Stimulated activated CD4-positive, alpha-beta T cell treated with anti-CD3 and anti-CD28 coated beads, Interleukin-4, amount 100 ng/mL, for 4 hours (primary cell): ENCODE data around the gene RAPGEF1.

ENCODE experiments used
- DNase-seq, 2 experiments: peaks; one replicate each; pipeline ENCODE4 v3.0.0-alpha.2; 2020

The RAPGEF1 gene

GRCh38 chr9:131706608-131706970 is 33.3 kb downstream of the RAPGEF1 start:
- DNase-seq, result no peak

DNA sequence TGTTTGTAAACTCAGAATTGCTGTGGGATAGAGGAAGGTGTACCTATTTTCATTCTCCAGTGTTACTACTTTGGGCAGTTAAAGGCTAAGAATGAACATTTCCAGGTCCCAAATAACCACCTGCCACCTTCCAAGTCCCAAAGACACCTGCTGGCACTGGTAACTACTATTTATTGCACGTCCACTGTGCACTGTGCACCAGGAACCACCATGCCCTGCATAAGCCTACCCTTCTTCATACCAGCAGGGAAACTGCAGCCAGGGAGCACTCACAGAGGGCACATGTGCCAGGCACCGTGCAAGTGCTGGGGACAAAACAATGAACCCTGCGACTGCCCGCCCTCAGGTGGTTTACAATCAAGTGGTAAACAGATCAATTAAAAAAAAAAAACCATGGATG is 34.9 kb downstream of the RAPGEF1 start:
- DNase-seq, result no peak

DNA sequence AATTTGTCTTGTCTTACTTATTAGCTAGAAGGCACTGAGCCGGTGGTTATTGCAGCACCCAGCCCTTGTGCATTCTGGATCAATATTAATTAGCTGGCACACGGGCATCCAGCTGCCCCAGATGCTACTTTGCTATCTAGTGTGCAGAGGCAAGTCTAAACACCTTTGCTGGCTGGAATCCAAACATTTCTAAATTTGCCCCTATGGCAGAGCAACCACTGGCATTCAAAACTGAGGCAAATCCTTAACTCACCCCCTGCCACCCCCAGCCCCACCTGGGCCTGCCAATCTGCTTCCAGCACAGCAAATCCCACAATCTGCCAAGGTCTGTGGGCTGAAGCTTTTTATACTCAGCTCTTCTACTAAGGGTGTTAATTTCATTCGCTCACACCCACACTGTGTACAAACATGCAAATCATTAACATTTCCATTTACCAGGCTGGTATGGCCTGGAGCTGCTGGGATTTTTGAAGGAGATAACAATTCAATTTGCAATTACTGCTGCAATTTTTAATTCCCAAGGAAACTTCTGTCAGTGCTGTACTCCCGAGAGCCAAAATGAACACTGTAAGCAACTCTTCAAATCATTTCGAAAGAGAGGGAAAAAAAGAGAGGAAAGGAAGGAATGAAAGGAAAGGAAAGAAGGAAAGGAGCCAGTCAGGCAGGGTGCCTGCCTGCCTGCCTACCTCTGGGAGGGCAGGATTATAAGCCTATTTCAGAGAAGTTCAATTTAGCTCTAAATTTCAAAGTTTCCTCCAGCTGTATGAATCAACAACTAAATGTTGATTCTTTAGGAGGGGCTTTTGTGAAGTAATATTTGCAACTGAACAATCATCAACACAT is 35.5 kb downstream of the RAPGEF1 start:
- DNase-seq, result no peak

DNA sequence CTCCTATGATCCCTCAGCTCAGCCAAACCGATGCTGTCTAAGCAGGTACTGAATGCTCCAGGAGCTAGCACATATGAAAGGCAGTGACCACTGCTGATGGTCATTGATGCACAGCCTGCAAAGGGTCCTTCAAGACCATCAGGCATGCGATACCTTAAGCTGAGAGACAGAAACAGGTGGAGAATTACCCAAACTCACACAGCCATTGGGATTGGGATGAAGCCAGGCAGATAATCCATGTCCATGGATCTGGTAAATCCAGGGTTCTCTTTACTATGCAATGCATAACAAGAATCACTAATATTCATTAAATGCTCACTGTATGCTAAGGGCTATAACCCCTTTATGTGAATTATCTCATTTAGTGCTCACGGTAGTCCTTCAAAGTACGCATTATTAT is 36.2 kb downstream of the RAPGEF1 start:
- no peak for DNase-seq

- no peak for DNase-seq
These were observed 37.0 kb downstream of the RAPGEF1 start for GRCh38 chr9:131702911-131703310.

- no peak for DNase-seq
These were observed 38.0 kb downstream of the RAPGEF1 start for GRCh38 chr9:131701789-131702337.

- DNase-seq, result no peak
These were observed 38.5 kb downstream of the RAPGEF1 start for GRCh38 chr9:131701436-131701781.

DNA sequence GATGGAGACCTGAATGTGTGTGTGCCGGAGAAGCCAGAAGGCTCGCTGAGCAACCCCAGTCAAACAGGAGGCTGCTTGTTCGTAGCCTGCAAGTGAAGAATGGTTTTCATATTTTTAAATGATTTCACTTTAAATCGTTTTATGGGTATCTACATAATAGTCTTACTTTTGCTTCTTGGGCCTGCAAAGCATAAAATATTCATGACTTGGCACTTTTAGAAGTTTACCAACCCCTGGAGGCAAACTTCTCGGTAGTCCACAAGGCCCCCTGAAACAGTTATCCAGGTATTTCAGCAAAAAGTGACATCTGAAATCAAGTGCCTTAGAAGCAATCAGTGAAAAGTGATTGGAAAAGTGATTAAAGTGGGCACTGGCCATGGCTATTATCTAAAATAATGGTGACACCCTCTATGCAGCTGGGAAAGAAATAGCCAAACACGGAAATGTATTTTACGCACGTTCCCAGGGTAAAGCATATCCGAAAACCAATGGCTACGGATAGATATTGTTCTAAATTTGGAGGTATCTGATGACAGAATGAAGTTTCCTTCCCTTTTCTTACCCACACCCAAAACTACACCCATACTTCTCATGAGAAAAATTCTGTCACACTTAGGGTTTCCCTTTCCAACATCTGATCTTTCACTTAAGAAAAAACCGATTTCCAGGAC is 39.0 kb downstream of the RAPGEF1 start:
- DNase-seq, result no peak

DNA sequence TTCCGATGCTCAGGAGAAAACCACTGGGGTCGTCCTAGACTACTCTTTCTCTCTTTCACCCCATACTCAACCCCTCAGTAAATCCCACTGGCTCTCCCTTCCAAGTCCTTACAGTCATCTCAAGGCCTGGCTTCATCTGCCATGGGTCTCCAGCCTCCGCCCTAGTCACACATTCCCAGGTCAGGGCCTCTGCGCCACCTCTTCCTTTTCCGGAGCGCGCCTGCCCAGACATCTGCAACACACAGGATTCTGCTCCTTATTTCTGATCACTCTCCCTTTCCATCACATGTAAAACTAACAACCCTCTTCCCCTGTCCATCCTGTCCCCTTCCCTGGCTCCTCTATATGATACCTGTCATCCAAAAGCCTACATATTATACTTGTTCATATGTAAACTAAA is 39.8 kb downstream of the RAPGEF1 start:
- no peak for DNase-seq

- no peak for DNase-seq
These were observed 41.3 kb downstream of the RAPGEF1 start for GRCh38 chr9:131698618-131698985.

GRCh38 chr9:131697908-131698617 is 41.8 kb downstream of the RAPGEF1 start:
- DNase-seq, result no peak

- DNase-seq, result no peak
These were observed 42.8 kb downstream of the RAPGEF1 start for GRCh38 chr9:131697097-131697496.

- DNase-seq, result no peak
These were observed 43.9 kb downstream of the RAPGEF1 start for GRCh38 chr9:131695836-131696460.

GRCh38 chr9:131695366-131695765 is 44.5 kb downstream of the RAPGEF1 start:
- no peak for DNase-seq

GRCh38 chr9:131693651-131694597 is 46.0 kb downstream of the RAPGEF1 start:
- DNase-seq, result no peak

GRCh38 chr9:131692612-131693562 is 47.0 kb downstream of the RAPGEF1 start:
- no peak for DNase-seq

- no peak for DNase-seq
These were observed 47.8 kb downstream of the RAPGEF1 start for GRCh38 chr9:131691969-131692611.

- DNase-seq, result no peak
These were observed 48.8 kb downstream of the RAPGEF1 start for GRCh38 chr9:131690941-131691573.

GRCh38 chr9:131690462-131690861 is 49.4 kb downstream of the RAPGEF1 start:
- DNase-seq, result no peak

- DNase-seq, result no peak
These were observed 51.5 kb downstream of the RAPGEF1 start for GRCh38 chr9:131688377-131688776.
